HEK293 (cell line): ENCODE data around the gene H2AZ2.

Source experiments
- CTCF ChIP-seq: fragments of 450-650 bp; formaldehyde crosslinking; IDR thresholded peaks from 2 replicates; pipeline ENCODE4 v1.5.1; 2016; ENCODE audit warnings: missing biosample characterization, missing genetic modification characterization
- KLF16 ChIP-seq: fragments of 450-650 bp; formaldehyde crosslinking; IDR thresholded peaks from 2 replicates; pipeline ENCODE4 v1.5.1; 2017; ENCODE audit warnings: missing biosample characterization, missing genetic modification characterization
- ZBTB1 ChIP-seq: fragments of 450-650 bp; formaldehyde crosslinking; IDR thresholded peaks from 2 replicates; pipeline ENCODE4 v1.5.1; 2016; ENCODE audit warnings: missing biosample characterization, missing genetic modification characterization
- ZNF610 ChIP-seq: fragments of 450-650 bp; formaldehyde crosslinking; IDR thresholded peaks from 2 replicates; pipeline ENCODE4 v1.5.1; 2016; ENCODE audit warnings: missing biosample characterization, missing genetic modification characterization, borderline replicate concordance
- ZNF791 ChIP-seq: fragments of 450-650 bp; formaldehyde crosslinking; IDR thresholded peaks from 2 replicates; pipeline ENCODE4 v1.5.1; 2016; ENCODE audit warnings: missing biosample characterization, missing genetic modification characterization
- TF ChIP-seq, protein P1 (sequence below): fragments of 450-650 bp; formaldehyde crosslinking; IDR thresholded peaks from 2 replicates; pipeline ENCODE4 v1.5.1; 2017; ENCODE audit warnings: missing biosample characterization, missing genetic modification characterization
- TF ChIP-seq, protein P2 (sequence below): fragments of 450-650 bp; formaldehyde crosslinking; IDR thresholded peaks from 2 replicates; pipeline ENCODE4 v1.5.1; 2016; ENCODE audit warnings: missing biosample characterization, missing genetic modification characterization

- TF ChIP-seq ZBTB1: no peak
- no peak for TF ChIP-seq CTCF (tag by site-specific recombination)
- no peak for TF ChIP-seq KLF16 (tag by site-specific recombination)
- TF ChIP-seq, protein P1, sequence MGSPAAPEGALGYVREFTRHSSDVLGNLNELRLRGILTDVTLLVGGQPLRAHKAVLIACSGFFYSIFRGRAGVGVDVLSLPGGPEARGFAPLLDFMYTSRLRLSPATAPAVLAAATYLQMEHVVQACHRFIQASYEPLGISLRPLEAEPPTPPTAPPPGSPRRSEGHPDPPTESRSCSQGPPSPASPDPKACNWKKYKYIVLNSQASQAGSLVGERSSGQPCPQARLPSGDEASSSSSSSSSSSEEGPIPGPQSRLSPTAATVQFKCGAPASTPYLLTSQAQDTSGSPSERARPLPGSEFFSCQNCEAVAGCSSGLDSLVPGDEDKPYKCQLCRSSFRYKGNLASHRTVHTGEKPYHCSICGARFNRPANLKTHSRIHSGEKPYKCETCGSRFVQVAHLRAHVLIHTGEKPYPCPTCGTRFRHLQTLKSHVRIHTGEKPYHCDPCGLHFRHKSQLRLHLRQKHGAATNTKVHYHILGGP: no peak
- TF ChIP-seq ZNF610 (tag by site-specific recombination): no peak
- TF ChIP-seq ZNF791: no peak
- TF ChIP-seq, protein P2, sequence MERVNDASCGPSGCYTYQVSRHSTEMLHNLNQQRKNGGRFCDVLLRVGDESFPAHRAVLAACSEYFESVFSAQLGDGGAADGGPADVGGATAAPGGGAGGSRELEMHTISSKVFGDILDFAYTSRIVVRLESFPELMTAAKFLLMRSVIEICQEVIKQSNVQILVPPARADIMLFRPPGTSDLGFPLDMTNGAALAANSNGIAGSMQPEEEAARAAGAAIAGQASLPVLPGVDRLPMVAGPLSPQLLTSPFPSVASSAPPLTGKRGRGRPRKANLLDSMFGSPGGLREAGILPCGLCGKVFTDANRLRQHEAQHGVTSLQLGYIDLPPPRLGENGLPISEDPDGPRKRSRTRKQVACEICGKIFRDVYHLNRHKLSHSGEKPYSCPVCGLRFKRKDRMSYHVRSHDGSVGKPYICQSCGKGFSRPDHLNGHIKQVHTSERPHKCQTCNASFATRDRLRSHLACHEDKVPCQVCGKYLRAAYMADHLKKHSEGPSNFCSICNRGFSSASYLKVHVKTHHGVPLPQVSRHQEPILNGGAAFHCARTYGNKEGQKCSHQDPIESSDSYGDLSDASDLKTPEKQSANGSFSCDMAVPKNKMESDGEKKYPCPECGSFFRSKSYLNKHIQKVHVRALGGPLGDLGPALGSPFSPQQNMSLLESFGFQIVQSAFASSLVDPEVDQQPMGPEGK (tag by site-specific recombination): no peak
Measured at GRCh38 chr7:44819292-44819691, 28.6 kb downstream of the H2AZ2 start.
